Thyroid gland (tissue), 4 donors: ENCODE results near the gene MTA3.

Experiments
- CTCF ChIP-seq, 6 experiments: fragments of 200-600 bp in 3 of 6; fragments of 450-650 bp in 3 of 6; sonication (generic) in 3 of 6; IDR thresholded peaks; one replicate each; pipeline ENCODE4 v1.5.1; 2016 to 2019; ENCODE audit warnings: antibody characterized with exemption in 6 of 6, mild to moderate bottlenecking in 2 of 6, inconsistent platforms in 1 of 6, moderate library complexity in 1 of 6
- POLR2A ChIP-seq, 2 donors: fragments of 450-650 bp; IDR thresholded peaks; one replicate each; pipeline ENCODE4 v1.6.1; 2017; ENCODE audit warnings: antibody characterized with exemption in 2 of 2, mild to moderate bottlenecking in 2 of 2, moderate library complexity in 1 of 2

- TF ChIP-seq CTCF (IDR thresholded peaks at IDR 0.05) = no peak
- TF ChIP-seq POLR2A (IDR thresholded peaks at IDR 0.05) = no peak
Observed at GRCh38 chr2:42639340-42640077, 71.1 kb downstream of the MTA3 start.
